ENCODE data around the gene DLG2. TPM values are rescaled to one million over a fixed set of nuclear protein-coding genes. Genes with fewer than 3 reads are reported as not detected.

DLG2 gene
- total and polyA plus RNA-seq, 9 donors: 2.5 to 20.7 (median 12.0) TPM

- no peak for TF ChIP-seq CTCF (IDR thresholded peaks at IDR 0.05)
- no peak for TF ChIP-seq EP300 (IDR thresholded peaks at IDR 0.05)
- no peak for TF ChIP-seq POLR2A (IDR thresholded peaks at IDR 0.05)
- no peak overlapping the region for H3K4me3 ChIP-seq
- H3K4me1 ChIP-seq (ENCODE audit: insufficient read depth): no peaks in the 10 kb centered on the region
- WGBS, 3 donors: 84 to 100% (median 94%) methylated on average over 1 of the region's 1 CpG
- no peak for DNase-seq
- no peaks in the 10 kb centered on the region for H3K9me3 ChIP-seq
- intact Hi-C loops (cut with DNase I): no loop called here
- H3K27me3 ChIP-seq: no peaks in the 10 kb centered on the region
- H3K36me3 ChIP-seq: no peaks in the 10 kb centered on the region
- no peak overlapping the region for H3K27ac ChIP-seq
Measured at GRCh38 chr11:85089654-85090053, 537.5 kb downstream of the DLG2 start.

GRCh38 chr11:85088286-85088685 is 538.9 kb downstream of the DLG2 start:
- no peak for DNase-seq
- H3K27me3 ChIP-seq: no peaks in the 10 kb centered on the region
- intact Hi-C loops (cut with DNase I): no loop called here
- no peaks in the 10 kb centered on the region for H3K4me1 ChIP-seq (ENCODE audit: insufficient read depth)
- H3K27ac ChIP-seq: no peak overlapping the region
- no peaks in the 10 kb centered on the region for H3K36me3 ChIP-seq
- 32 to 91% (median 65%) methylated on average over 3 of the region's 3 CpGs for WGBS, 3 donors
- no peaks in the 10 kb centered on the region for H3K9me3 ChIP-seq
- H3K4me3 ChIP-seq: no peak overlapping the region
- TF ChIP-seq CTCF (IDR thresholded peaks at IDR 0.05) (no peak), EP300 (IDR thresholded peaks at IDR 0.05) (no peak), POLR2A (IDR thresholded peaks at IDR 0.05) (no peak)

GRCh38 chr11:85086504-85087284 is 540.5 kb downstream of the DLG2 start:
- no peak for TF ChIP-seq EP300 (IDR thresholded peaks at IDR 0.05)
- TF ChIP-seq POLR2A (IDR thresholded peaks at IDR 0.05): no peak
- TF ChIP-seq CTCF (IDR thresholded peaks at IDR 0.05): no peak
- no peak overlapping the region for H3K4me3 ChIP-seq
- no peak overlapping the region for H3K27ac ChIP-seq
- DNase-seq: no peak
- intact Hi-C loops (cut with DNase I): no loop called here
- 63 to 93% (median 80%) methylated on average over 3 of the region's 3 CpGs for WGBS, 3 donors
- H3K27me3 ChIP-seq: no peaks in the 10 kb centered on the region
- H3K9me3 ChIP-seq: no peaks in the 10 kb centered on the region
- H3K36me3 ChIP-seq: no peaks in the 10 kb centered on the region
- no peaks in the 10 kb centered on the region for H3K4me1 ChIP-seq (ENCODE audit: insufficient read depth)

GRCh38 chr11:85076535-85077330 is 550.4 kb downstream of the DLG2 start:
- Histone ChIP-seq H3K36me3 (no peaks in the 10 kb centered on the region), H3K27ac (no peak overlapping the region), H3K9me3 (no peaks in the 10 kb centered on the region), H3K4me1 (ENCODE audit: insufficient read depth) (no peaks in the 10 kb centered on the region), H3K4me3 (no peak overlapping the region), H3K27me3 (no peaks in the 10 kb centered on the region)
- 57 to 60% (median 57%) methylated on average over 3 of the region's 3 CpGs for WGBS, 3 donors
- no peak for TF ChIP-seq EP300 (IDR thresholded peaks at IDR 0.05)
- no peak for TF ChIP-seq POLR2A (IDR thresholded peaks at IDR 0.05)
- TF ChIP-seq CTCF (IDR thresholded peaks at IDR 0.05): no peak
- no peak for DNase-seq
- intact Hi-C loops (cut with DNase I): no loop called here

Data from ovary (tissue), 9 donors.